ENCODE measurements around the gene RERE. TPM values are rescaled to one million over a fixed set of nuclear protein-coding genes. Genes with fewer than 3 reads are reported as not detected.

RERE gene
- total and polyA plus RNA-seq, 2 experiments from 2014 or later: 39.8 to 62.8 TPM

GRCh38 chr1:8862528-8862927 lies 45.1 kb upstream of the RERE start:
- TF ChIP-seq CTCF (IDR thresholded peaks at IDR 0.05; ENCODE audit: poor library complexity) (peak; percentile 55), EZH2phosphoT487 (IDR thresholded peaks at IDR 0.05; ENCODE audit: low read depth, severe bottlenecking, unreplicated experiment) (no peak)
- WGBS (ENCODE audit: low lambda C conversion rate, missing lambda C conversion rate): 79% methylated on average over 4 of the region's 4 CpGs
- Histone ChIP-seq H3K79me2 (no peaks in the 10 kb centered on the region), H3K9me2 (replicated peaks; ENCODE audit: insufficient read depth) (no peaks in the 10 kb centered on the region), H3K27ac (no peak overlapping the region), H3K27me3 (no peaks in the 10 kb centered on the region), H2AFZ (no peak overlapping the region), H3K9me3 (ENCODE audit: low read depth) (no peaks in the 10 kb centered on the region), H3K4me3 (no peak overlapping the region), H3K4me2 (no peak overlapping the region), H3K36me3 (replicated peaks; ENCODE audit: insufficient read depth, low read depth) (no peaks in the 10 kb centered on the region), H3K4me1 (ENCODE audit: insufficient read depth) (peaks cover 15% of the 10 kb centered on the region), H4K20me1 (ENCODE audit: insufficient read depth, poor library complexity, severe bottlenecking) (peaks cover 2% of the 10 kb centered on the region)
- no peak for DNase-seq (ENCODE audit: low spot score)

GRCh38 chr1:8860738-8861516 lies 43.5 kb upstream of the RERE start:
- peaks cover 20% of the 10 kb centered on the region for H3K4me1 ChIP-seq (ENCODE audit: insufficient read depth)
- no peaks in the 10 kb centered on the region for H3K9me3 ChIP-seq (ENCODE audit: low read depth)
- H4K20me1 ChIP-seq (ENCODE audit: insufficient read depth, poor library complexity, severe bottlenecking): no peaks in the 10 kb centered on the region
- H3K4me2 ChIP-seq: no peak overlapping the region
- no peak overlapping the region for H3K27ac ChIP-seq
- no peaks in the 10 kb centered on the region for H3K36me3 ChIP-seq (replicated peaks; ENCODE audit: insufficient read depth, low read depth)
- 95% methylated on average over 21 of the region's 21 CpGs for WGBS (ENCODE audit: low lambda C conversion rate, missing lambda C conversion rate)
- no peaks in the 10 kb centered on the region for H3K79me2 ChIP-seq
- no peak overlapping the region for H3K4me3 ChIP-seq
- no peak for DNase-seq (ENCODE audit: low spot score)
- no peak for TF ChIP-seq EZH2 (IDR thresholded peaks at IDR 0.05; ENCODE audit: borderline replicate concordance)
- TF ChIP-seq CTCF (IDR thresholded peaks at IDR 0.05; ENCODE audit: poor library complexity): no peak
- no peak for TF ChIP-seq EZH2phosphoT487 (IDR thresholded peaks at IDR 0.05; ENCODE audit: low read depth, severe bottlenecking, unreplicated experiment)
- H3K9me2 ChIP-seq (replicated peaks; ENCODE audit: insufficient read depth): no peaks in the 10 kb centered on the region
- no peaks in the 10 kb centered on the region for H3K27me3 ChIP-seq
- H2AFZ ChIP-seq: no peak overlapping the region

GRCh38 chr1:8858888-8859706 lies 41.7 kb upstream of the RERE start:
- Histone ChIP-seq H2AFZ (no peak overlapping the region), H3K4me3 (no peak overlapping the region), H3K36me3 (replicated peaks; ENCODE audit: insufficient read depth, low read depth) (no peaks in the 10 kb centered on the region), H4K20me1 (ENCODE audit: insufficient read depth, poor library complexity, severe bottlenecking) (no peaks in the 10 kb centered on the region), H3K4me2 (no peak overlapping the region), H3K27me3 (no peaks in the 10 kb centered on the region), H3K4me1 (ENCODE audit: insufficient read depth) (peaks cover 20% of the 10 kb centered on the region), H3K27ac (peak overlapping the region; percentile 64), H3K9me3 (ENCODE audit: low read depth) (no peaks in the 10 kb centered on the region), H3K79me2 (no peaks in the 10 kb centered on the region), H3K9me2 (replicated peaks; ENCODE audit: insufficient read depth) (no peaks in the 10 kb centered on the region)
- peak; percentile 78 for DNase-seq (ENCODE audit: low spot score)
- WGBS (ENCODE audit: low lambda C conversion rate, missing lambda C conversion rate): 84% methylated on average over 12 of the region's 12 CpGs
- TF ChIP-seq CTCF (IDR thresholded peaks at IDR 0.05; ENCODE audit: poor library complexity) (peak; percentile 72), EZH2phosphoT487 (IDR thresholded peaks at IDR 0.05; ENCODE audit: low read depth, severe bottlenecking, unreplicated experiment) (no peak)

All from hepatocyte (in vitro differentiated cells).